ENCODE measurements around the gene UBN1. TPM values are rescaled to one million over a fixed set of nuclear protein-coding genes. Genes with fewer than 3 reads are reported as not detected.

UBN1 gene
- total and polyA plus RNA-seq, 2 of the 13 experiments (the other 11 are each of a cell fraction or from before 2014, with no cell fraction given): 10.6 to 23.5 TPM

DNA sequence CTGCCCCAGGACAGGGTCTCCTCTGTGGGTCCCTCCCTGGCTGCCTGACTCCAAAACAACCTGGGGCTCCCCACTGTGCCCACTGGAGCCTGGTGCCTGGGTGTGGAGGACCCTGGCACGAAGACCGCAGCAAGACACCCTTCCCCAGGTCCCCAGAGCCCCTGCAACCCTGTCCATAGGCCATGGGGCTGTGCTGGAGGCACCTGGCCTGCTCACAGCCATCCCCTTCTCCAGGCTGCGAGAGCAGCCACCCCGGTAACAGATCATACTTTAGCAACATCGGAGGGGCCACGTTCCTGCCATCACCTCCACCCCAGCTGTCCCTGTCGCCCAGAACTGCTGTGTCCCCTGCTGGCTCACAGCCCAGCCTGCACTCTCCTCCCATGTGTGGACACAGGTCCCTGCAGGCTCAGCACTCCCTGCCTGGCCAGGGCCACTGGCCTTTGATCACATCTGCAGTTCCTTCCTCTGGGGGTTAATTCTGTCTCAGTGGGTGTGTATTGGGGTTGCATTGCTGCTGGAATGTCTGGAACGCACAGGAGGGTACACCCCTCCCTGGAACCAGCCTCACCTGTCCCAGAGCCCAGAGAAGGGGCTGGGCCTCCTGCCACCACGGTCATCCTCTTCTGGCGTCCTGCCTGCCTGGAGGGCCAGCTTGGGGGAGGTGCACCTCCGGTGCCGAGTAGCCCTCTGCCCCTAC is 77.5 kb downstream of the UBN1 start (continued):
- TF ChIP-seq, protein P1, sequence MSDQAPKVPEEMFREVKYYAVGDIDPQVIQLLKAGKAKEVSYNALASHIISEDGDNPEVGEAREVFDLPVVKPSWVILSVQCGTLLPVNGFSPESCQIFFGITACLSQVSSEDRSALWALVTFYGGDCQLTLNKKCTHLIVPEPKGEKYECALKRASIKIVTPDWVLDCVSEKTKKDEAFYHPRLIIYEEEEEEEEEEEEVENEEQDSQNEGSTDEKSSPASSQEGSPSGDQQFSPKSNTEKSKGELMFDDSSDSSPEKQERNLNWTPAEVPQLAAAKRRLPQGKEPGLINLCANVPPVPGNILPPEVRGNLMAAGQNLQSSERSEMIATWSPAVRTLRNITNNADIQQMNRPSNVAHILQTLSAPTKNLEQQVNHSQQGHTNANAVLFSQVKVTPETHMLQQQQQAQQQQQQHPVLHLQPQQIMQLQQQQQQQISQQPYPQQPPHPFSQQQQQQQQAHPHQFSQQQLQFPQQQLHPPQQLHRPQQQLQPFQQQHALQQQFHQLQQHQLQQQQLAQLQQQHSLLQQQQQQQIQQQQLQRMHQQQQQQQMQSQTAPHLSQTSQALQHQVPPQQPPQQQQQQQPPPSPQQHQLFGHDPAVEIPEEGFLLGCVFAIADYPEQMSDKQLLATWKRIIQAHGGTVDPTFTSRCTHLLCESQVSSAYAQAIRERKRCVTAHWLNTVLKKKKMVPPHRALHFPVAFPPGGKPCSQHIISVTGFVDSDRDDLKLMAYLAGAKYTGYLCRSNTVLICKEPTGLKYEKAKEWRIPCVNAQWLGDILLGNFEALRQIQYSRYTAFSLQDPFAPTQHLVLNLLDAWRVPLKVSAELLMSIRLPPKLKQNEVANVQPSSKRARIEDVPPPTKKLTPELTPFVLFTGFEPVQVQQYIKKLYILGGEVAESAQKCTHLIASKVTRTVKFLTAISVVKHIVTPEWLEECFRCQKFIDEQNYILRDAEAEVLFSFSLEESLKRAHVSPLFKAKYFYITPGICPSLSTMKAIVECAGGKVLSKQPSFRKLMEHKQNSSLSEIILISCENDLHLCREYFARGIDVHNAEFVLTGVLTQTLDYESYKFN (CRISPR knock-in tag; conservative IDR thresholded peaks at IDR 0.05): peak; percentile 72
- TF ChIP-seq ZNF121 (CRISPR knock-in tag; IDR thresholded peaks at IDR 0.05): peak; percentile 55; the same call in 1 of the 2 replicates
- TF ChIP-seq, protein P2, sequence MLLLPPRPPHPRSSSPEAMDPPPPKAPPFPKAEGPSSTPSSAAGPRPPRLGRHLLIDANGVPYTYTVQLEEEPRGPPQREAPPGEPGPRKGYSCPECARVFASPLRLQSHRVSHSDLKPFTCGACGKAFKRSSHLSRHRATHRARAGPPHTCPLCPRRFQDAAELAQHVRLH (CRISPR knock-in tag; IDR thresholded peaks at IDR 0.05; ENCODE audit: borderline replicate concordance, low read depth): peak; percentile 58; the same call in 1 of the 2 replicates
- 0 out of 2 replicates have a peak, but pooled peaks have one; percentile 10 for TF ChIP-seq ZNF850 (CRISPR knock-in tag; conservative IDR thresholded peaks at IDR 0.05)
- peak; percentile 85; the same call in 1 of the 2 replicates for TF ChIP-seq MTA1 (CRISPR knock-in tag; IDR thresholded peaks at IDR 0.05; ENCODE audit: borderline replicate concordance)
- TF ChIP-seq, protein P3, sequence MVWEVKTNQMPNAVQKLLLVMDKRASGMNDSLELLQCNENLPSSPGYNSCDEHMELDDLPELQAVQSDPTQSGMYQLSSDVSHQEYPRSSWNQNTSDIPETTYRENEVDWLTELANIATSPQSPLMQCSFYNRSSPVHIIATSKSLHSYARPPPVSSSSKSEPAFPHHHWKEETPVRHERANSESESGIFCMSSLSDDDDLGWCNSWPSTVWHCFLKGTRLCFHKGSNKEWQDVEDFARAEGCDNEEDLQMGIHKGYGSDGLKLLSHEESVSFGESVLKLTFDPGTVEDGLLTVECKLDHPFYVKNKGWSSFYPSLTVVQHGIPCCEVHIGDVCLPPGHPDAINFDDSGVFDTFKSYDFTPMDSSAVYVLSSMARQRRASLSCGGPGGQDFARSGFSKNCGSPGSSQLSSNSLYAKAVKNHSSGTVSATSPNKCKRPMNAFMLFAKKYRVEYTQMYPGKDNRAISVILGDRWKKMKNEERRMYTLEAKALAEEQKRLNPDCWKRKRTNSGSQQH (CRISPR knock-in tag; IDR thresholded peaks at IDR 0.05; ENCODE audit: low read depth): no peak
- TF ChIP-seq MAFF (IDR thresholded peaks at IDR 0.05; ENCODE audit: low read depth, low read length): peak; percentile 55
- peak; percentile 87; the same call in 1 of the 2 replicates for TF ChIP-seq ZBTB7A (CRISPR knock-in tag; IDR thresholded peaks at IDR 0.05)
- TF ChIP-seq, protein P4, sequence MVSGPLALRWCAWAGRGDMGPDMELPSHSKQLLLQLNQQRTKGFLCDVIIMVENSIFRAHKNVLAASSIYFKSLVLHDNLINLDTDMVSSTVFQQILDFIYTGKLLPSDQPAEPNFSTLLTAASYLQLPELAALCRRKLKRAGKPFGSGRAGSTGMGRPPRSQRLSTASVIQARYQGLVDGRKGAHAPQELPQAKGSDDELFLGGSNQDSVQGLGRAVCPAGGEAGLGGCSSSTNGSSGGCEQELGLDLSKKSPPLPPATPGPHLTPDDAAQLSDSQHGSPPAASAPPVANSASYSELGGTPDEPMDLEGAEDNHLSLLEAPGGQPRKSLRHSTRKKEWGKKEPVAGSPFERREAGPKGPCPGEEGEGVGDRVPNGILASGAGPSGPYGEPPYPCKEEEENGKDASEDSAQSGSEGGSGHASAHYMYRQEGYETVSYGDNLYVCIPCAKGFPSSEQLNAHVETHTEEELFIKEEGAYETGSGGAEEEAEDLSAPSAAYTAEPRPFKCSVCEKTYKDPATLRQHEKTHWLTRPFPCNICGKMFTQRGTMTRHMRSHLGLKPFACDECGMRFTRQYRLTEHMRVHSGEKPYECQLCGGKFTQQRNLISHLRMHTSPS (CRISPR knock-in tag; IDR thresholded peaks at IDR 0.05; ENCODE audit: low read depth): peak; percentile 62; the same call in 1 of the 2 replicates
- no peak for TF ChIP-seq RAD51 (IDR thresholded peaks at IDR 0.05; ENCODE audit: borderline replicate concordance)
- no peak for TF ChIP-seq WIZ (CRISPR knock-in tag; IDR thresholded peaks at IDR 0.05)
- TF ChIP-seq, protein P5, sequence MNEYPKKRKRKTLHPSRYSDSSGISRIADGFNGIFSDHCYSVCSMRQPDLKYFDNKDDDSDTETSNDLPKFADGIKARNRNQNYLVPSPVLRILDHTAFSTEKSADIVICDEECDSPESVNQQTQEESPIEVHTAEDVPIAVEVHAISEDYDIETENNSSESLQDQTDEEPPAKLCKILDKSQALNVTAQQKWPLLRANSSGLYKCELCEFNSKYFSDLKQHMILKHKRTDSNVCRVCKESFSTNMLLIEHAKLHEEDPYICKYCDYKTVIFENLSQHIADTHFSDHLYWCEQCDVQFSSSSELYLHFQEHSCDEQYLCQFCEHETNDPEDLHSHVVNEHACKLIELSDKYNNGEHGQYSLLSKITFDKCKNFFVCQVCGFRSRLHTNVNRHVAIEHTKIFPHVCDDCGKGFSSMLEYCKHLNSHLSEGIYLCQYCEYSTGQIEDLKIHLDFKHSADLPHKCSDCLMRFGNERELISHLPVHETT (CRISPR knock-in tag; conservative IDR thresholded peaks at IDR 0.05): 0 out of 2 replicates have a peak, but pooled peaks have one; percentile 58
- TF ChIP-seq ZNF335 (CRISPR knock-in tag; IDR thresholded peaks at IDR 0.05): no peak
- peak; percentile 64; the same call in 1 of the 2 replicates for TF ChIP-seq RXRB (CRISPR knock-in tag; IDR thresholded peaks at IDR 0.05; ENCODE audit: borderline replicate concordance)
- no peak for TF ChIP-seq NONO (IDR thresholded peaks at IDR 0.05)
- TF ChIP-seq NONO (CRISPR knock-in tag; conservative IDR thresholded peaks at IDR 0.05): peak; percentile 68

Measured in HepG2 (cell line).